B cell (primary cell): Measurements from ENCODE around the gene ELFN1.

ENCODE experiments used
- CTCF ChIP-seq: fragments of 200-600 bp; IDR thresholded peaks from one replicate; pipeline ENCODE4 v1.8.0; 2022; ENCODE audit warnings: antibody characterized with exemption, mild to moderate bottlenecking
- EZH2 ChIP-seq: IDR thresholded peaks from 2 replicates; pipeline ENCODE4 v1.6.1; 2012; ENCODE audit warnings: borderline replicate concordance, low read depth, mild to moderate bottlenecking, moderate library complexity, low read length; ENCODE audit not compliant: insufficient read depth, poor library complexity, severe bottlenecking

GRCh38 chr7:1638215-1638661, 31.8 kb upstream of the ELFN1 start:
- TF ChIP-seq CTCF (no peak), EZH2 (no peak)
